IMR-90 (cell line): ENCODE results near the gene GABPB1. TPM values are rescaled to one million over a fixed set of nuclear protein-coding genes. Genes with fewer than 3 reads are reported as not detected.

Source experiments
- ATAC-seq: fragments of 200-7000 bp; cut with Tn5 transposase; 2 replicates; pipeline ENCODE4 v1.9.1; 2020; ENCODE audit warnings: low read depth, mild to moderate bottlenecking, moderate library complexity
- BruUV-seq: library from RNA; stranded (reverse); fragments of 400-500 nt; replicated peaks from 2 replicates; lab custom pipeline; 2021; lab: Mats Ljungman, UMichigan
- CTCF ChIA-PET: fragments of 300-600 bp; formaldehyde crosslinking; extraction: SDS; loops from one replicate; lab custom pipeline; 2021; ENCODE audit warnings: antibody characterized with exemption; lab: Yijun Ruan, JAX
- POLR2A ChIA-PET: fragments of 300-600 bp; sonication (Branson Sonifier 250); formaldehyde crosslinking; loops from one replicate; lab custom pipeline; 2022; ENCODE audit warnings: antibody characterized with exemption; ENCODE audit not compliant: unreplicated experiment; lab: Charles Lee
- DNase-seq: peaks from one replicate; pipeline ENCODE4 v3.0.0; 2013
- H2AFZ ChIP-seq: replicated peaks from 2 replicates; pipeline ENCODE3; 2013; ENCODE audit warnings: low read length, mild to moderate bottlenecking; ENCODE audit not compliant: poor library complexity
- H2AK5ac ChIP-seq: 2 replicates; pipeline ENCODE4 v1.6.1; 2013; ENCODE audit warnings: low read depth, low read length, inconsistent platforms
- H2AK9ac ChIP-seq: replicated peaks from 2 replicates; pipeline ENCODE3; 2013; ENCODE audit warnings: mild to moderate bottlenecking, low read depth, low read length, moderate library complexity; ENCODE audit not compliant: poor library complexity
- H2BK120ac ChIP-seq: 2 replicates; pipeline ENCODE4 v1.6.1; 2013; ENCODE audit warnings: low read depth, low read length, inconsistent platforms
- H2BK15ac ChIP-seq: 3 replicates; pipeline ENCODE4 v1.6.1; 2013; ENCODE audit warnings: low read depth, low read length, inconsistent platforms
- H2BK20ac ChIP-seq: 2 replicates; pipeline ENCODE4 v1.6.1; 2013; ENCODE audit warnings: low read depth, mild to moderate bottlenecking, inconsistent platforms, low read length, moderate library complexity
- H2BK5ac ChIP-seq: 2 replicates; pipeline ENCODE4 v1.6.1; 2013; ENCODE audit warnings: mild to moderate bottlenecking, low read depth, low read length, inconsistent platforms; ENCODE audit not compliant: poor library complexity, severe bottlenecking
- H3K14ac ChIP-seq: replicated peaks from 2 replicates; pipeline ENCODE4 v1.6.1; 2013; ENCODE audit warnings: low read depth, low read length, inconsistent platforms
- H3K18ac ChIP-seq: 2 replicates; pipeline ENCODE4 v1.6.1; 2013; ENCODE audit warnings: low read depth, low read length, control low read depth
- H3K23ac ChIP-seq: 2 replicates; pipeline ENCODE4 v1.6.1; 2013; ENCODE audit warnings: low read depth, low read length, inconsistent platforms
- H3K27ac ChIP-seq: 2 replicates; pipeline ENCODE4 v1.5.1; 2013; ENCODE audit warnings: mild to moderate bottlenecking, control low read depth, low read length; ENCODE audit not compliant: insufficient read depth
- H3K27me3 ChIP-seq: 2 replicates; pipeline ENCODE4 v1.6.1; 2013; ENCODE audit warnings: low read length; ENCODE audit not compliant: control insufficient read depth, insufficient read depth
- H3K36me3 ChIP-seq: 2 replicates; pipeline ENCODE4 v1.6.1; 2013; ENCODE audit warnings: low read length, mixed read lengths; ENCODE audit not compliant: control insufficient read depth, insufficient read depth
- H3K4ac ChIP-seq: 2 replicates; pipeline ENCODE4 v1.6.1; 2013; ENCODE audit warnings: low read depth, low read length, inconsistent platforms
- H3K4me1 ChIP-seq: 2 replicates; pipeline ENCODE4 v1.6.1; 2013; ENCODE audit warnings: low read length, mixed read lengths; ENCODE audit not compliant: control insufficient read depth, insufficient read depth
- H3K4me2 ChIP-seq: 2 replicates; pipeline ENCODE4 v1.6.1; 2013; ENCODE audit warnings: low read depth, mild to moderate bottlenecking, control low read depth, low read length, moderate library complexity
- H3K4me3 ChIP-seq: 2 replicates; pipeline ENCODE4 v1.5.1; 2013; ENCODE audit warnings: low read depth, mild to moderate bottlenecking, control low read depth, low read length, moderate library complexity; ENCODE audit not compliant: insufficient read depth
- H3K56ac ChIP-seq: 2 replicates; pipeline ENCODE4 v1.6.1; 2013; ENCODE audit warnings: low read length, inconsistent platforms; ENCODE audit not compliant: insufficient read depth; ENCODE audit errors: extremely low read depth
- H3K79me1 ChIP-seq, 2 experiments: 2 replicates each; pipeline ENCODE4 v1.6.1; 2013; ENCODE audit warnings: low read length in 2 of 2, inconsistent platforms in 1 of 2, low read depth in 1 of 2
- H3K9ac ChIP-seq: 2 replicates; pipeline ENCODE4 v1.6.1; 2013; ENCODE audit warnings: low read depth, low read length, control low read depth
- H3K9me1 ChIP-seq: 2 replicates; pipeline ENCODE4 v1.6.1; 2013; ENCODE audit warnings: low read length, inconsistent platforms; ENCODE audit not compliant: insufficient read depth
- H3K9me3 ChIP-seq: 2 replicates; pipeline ENCODE4 v1.6.1; 2013; ENCODE audit warnings: low read length; ENCODE audit not compliant: control insufficient read depth, insufficient read depth
- H4K20me1 ChIP-seq: 2 replicates; pipeline ENCODE4 v1.6.1; 2013; ENCODE audit warnings: low read length, inconsistent platforms; ENCODE audit not compliant: insufficient read depth
- H4K5ac ChIP-seq: 2 replicates; pipeline ENCODE4 v1.6.1; 2013; ENCODE audit warnings: mild to moderate bottlenecking, low read depth, low read length, control low read depth
- H4K8ac ChIP-seq, 2 experiments: 2 replicates each; pipeline ENCODE4 v1.6.1; 2013; ENCODE audit warnings: low read depth in 2 of 2, low read length in 2 of 2, control low read depth in 1 of 2, inconsistent platforms in 1 of 2
- H4K91ac ChIP-seq: 2 replicates; pipeline ENCODE4 v1.6.1; 2013; ENCODE audit warnings: low read depth, low read length, inconsistent platforms; ENCODE audit not compliant: insufficient read depth
- ELK1 ChIP-seq: fragments of 150-350 bp; IDR thresholded peaks from 2 replicates; pipeline ENCODE4 v1.6.1; 2016; ENCODE audit warnings: low read depth, mild to moderate bottlenecking, low read length, moderate library complexity, borderline replicate concordance
- MAFK ChIP-seq: IDR thresholded peaks from 2 replicates; pipeline ENCODE4 v1.6.1; 2012; ENCODE audit warnings: low read depth, low read length, improper control_type of control experiment
- MAZ ChIP-seq: IDR thresholded peaks from 2 replicates; pipeline ENCODE4 v1.6.1; 2012; ENCODE audit warnings: low read depth, mild to moderate bottlenecking, low read length, improper control_type of control experiment, moderate library complexity, borderline replicate concordance
- RCOR1 ChIP-seq: IDR thresholded peaks from 2 replicates; pipeline ENCODE4 v1.6.1; 2012; ENCODE audit warnings: mild to moderate bottlenecking, low read length, improper control_type of control experiment; ENCODE audit not compliant: insufficient replicate concordance
- RFX5 ChIP-seq: IDR thresholded peaks from 2 replicates; pipeline ENCODE4 v1.8.0; 2012; ENCODE audit warnings: low read depth, mild to moderate bottlenecking, low read length, moderate library complexity
- WGBS, 2 experiments: methylation state at CpG; one replicate each; pipeline versions ENCODE4 v1.1.5 to v1.1.7; 2013; ENCODE audit warnings: missing lambda C conversion rate in 2 of 2; ENCODE audit not compliant: insufficient read length in 1 of 2; ENCODE audit errors: extremely low coverage in 2 of 2; 5-methylcytosine and 5-hydroxymethylcytosine counted together
- dilution Hi-C: fragments of 300-500 bp; cut with HindIII; formaldehyde crosslinking; loops from one replicate; pipeline ENCODE4 v1.14.3; 2018; ENCODE audit warnings: low sequenced_read_pairs; ENCODE audit not compliant: unreplicated experiment
- in situ Hi-C: fragments of 300-500 bp; cut with MboI; formaldehyde crosslinking; loops from 3 replicates; pipeline ENCODE4 v1.14.3; 2019; ENCODE audit warnings: low sequenced_read_pairs, inconsistent platforms, mixed read lengths
- intact Hi-C: fragments of 100-400 bp; cut with micrococcal nuclease; formaldehyde crosslinking; loops from 2 replicates; pipeline ENCODE4 v1.10.0; 2022
- polyA plus RNA-seq, 3 experiments: library from polyadenylated mRNA; depleted of rRNA; stranded (reverse); fragments of >200 nt; gene quantifications; 2 replicates each; pipeline ENCODE4 v1.2.3, GENCODE V29; 2012; ENCODE audit warnings: low replicate concordance in 1 of 3
- total RNA-seq: library from RNA; depleted of rRNA; stranded (reverse); fragments of >200 nt; gene quantifications from 2 replicates; pipeline ENCODE4 v1.2.3, GENCODE V29; 2012

Gene GABPB1
- total and polyA plus RNA-seq, 2 of the 4 experiments (the other 2 are of a cell fraction): 26.3 to 89.3 TPM

- Histone ChIP-seq H3K27me3 (peaks cover 5% of the 10 kb centered on the region; the same call in 1 of the 2 replicates), H3K27ac (no peak overlapping the region), H3K18ac (no peak overlapping the region), H3K4ac (no peak overlapping the region), H2BK5ac (no peak overlapping the region), H4K20me1 (no peaks in the 10 kb centered on the region), H2BK120ac (no peak overlapping the region), H2BK15ac (no peak overlapping the region), H2AK9ac (no peak overlapping the region), H4K5ac (no peak overlapping the region), H2BK20ac (no peak overlapping the region), H3K36me3 (no peaks in the 10 kb centered on the region), H2AK5ac (no peak overlapping the region), H3K56ac (no peak overlapping the region), H3K9ac (no peak overlapping the region), H4K8ac (no peak overlapping the region), H3K9me3 (no peaks in the 10 kb centered on the region), H3K9me1 (0 out of 2 replicates have a peak, but pooled peaks cover 3% of the 10 kb centered on the region), H3K4me2 (no peak overlapping the region), H3K14ac (no peak overlapping the region; the same call in 1 of the 2 replicates), H4K91ac (no peak overlapping the region), H3K4me3 (no peak overlapping the region), H3K4me1 (peaks cover 2% of the 10 kb centered on the region), H3K79me1 (no peaks in the 10 kb centered on the region), H3K23ac (no peak overlapping the region), H2AFZ (no peak overlapping the region)
- POLR2A ChIA-PET: no interaction called here
- no CpG with 5 or more reads among the region's 2 CpGs for WGBS, 2 experiments
- CTCF ChIA-PET: no interaction called here
- dilution Hi-C loops (no loop called here), in situ Hi-C loops (no loop called here), intact Hi-C loops (no loop called here)
- TF ChIP-seq RCOR1: no peak
- TF ChIP-seq ELK1: no peak
- TF ChIP-seq MAFK: no peak
- no peak for TF ChIP-seq MAZ
- TF ChIP-seq RFX5: no peak
- DNase-seq (no peak), ATAC-seq (no peak)
- no TSS peak for BruUV-seq
Observed at GRCh38 chr15:50246631-50247030, 108.4 kb downstream of the GABPB1 start.
